NCI-H1694 treated with DMSO at 0.1 percent for 48 hours (cell line): Measurements from ENCODE around the gene TREH.
A peak's percentile ranks its signal among the peaks of the same experiment; 100 is the strongest.
"Not testable (repeated sequence)": the region's sequence is repeated elsewhere in the genome, so short reads cannot be mapped to it uniquely, and the experiment has no call there.

Experiments
- DNase-seq: peaks from one replicate; lab custom pipeline; 2025; lab: John Stamatoyannopoulos, UW

TREH gene

DNA sequence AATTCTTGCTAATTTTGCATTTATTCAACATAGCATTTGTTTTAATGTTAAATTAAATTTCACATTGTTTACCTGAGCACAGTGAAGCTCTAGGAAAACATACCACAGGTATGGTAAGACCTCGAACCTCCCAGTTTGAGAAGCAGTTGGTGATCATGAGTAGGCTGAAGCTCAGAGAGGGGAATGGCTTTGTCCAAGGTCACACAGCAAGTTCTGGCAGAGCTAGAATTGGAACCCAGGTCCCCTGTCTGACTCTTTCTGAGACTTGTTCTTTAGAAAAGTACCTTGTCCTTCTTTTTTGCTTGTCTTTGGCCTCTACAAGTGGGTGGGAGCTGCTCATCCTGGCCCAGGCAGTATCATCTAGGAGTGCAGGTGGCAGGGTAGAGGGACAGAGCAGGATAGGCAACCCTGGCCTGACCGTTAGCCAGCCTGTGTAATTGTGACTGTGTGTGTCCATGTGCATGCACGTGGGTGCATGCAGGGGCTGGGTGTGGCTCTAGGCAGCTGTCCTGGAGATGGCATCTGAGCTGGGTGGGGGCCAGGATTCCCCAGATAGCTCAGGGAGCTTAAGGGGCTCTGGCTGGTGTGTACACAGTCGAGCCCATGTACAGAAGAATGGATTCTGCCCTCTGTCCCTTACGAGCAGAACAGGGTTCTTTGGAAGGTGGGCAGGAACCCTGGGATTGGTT lies 50.4 kb downstream of the TREH start:
- DNase-seq: no peak

- no peak for DNase-seq
These were observed 51.0 kb downstream of the TREH start for GRCh38 chr11:118628432-118628831.

- no peak for DNase-seq
These were observed 51.4 kb downstream of the TREH start for GRCh38 chr11:118628031-118628430.

GRCh38 chr11:118627566-118627965 lies 51.9 kb downstream of the TREH start:
- no peak for DNase-seq

GRCh38 chr11:118625976-118626375 lies 53.5 kb downstream of the TREH start:
- DNase-seq: no peak

GRCh38 chr11:118625036-118625690 lies 54.3 kb downstream of the TREH start:
- no peak for DNase-seq

DNA sequence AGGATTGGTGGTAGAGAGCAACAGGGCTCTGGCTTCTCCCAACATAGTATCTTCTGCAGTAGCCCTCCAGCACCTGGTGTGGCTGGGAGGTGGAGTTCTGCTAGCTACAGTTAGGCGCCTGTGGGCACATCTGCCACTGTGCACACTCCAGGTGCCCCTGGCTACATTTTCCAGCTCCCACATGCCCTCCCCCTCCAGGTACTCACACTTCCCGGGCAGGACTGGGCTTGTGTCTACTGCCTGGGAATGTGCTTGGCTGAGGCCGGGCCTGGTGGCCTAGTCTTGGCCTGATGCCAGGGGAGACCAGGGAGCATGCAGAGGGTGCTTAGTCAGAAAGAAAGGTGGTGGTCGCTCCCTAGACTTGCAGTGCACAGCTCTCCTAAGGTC lies 56.2 kb downstream of the TREH start:
- no peak for DNase-seq

DNA sequence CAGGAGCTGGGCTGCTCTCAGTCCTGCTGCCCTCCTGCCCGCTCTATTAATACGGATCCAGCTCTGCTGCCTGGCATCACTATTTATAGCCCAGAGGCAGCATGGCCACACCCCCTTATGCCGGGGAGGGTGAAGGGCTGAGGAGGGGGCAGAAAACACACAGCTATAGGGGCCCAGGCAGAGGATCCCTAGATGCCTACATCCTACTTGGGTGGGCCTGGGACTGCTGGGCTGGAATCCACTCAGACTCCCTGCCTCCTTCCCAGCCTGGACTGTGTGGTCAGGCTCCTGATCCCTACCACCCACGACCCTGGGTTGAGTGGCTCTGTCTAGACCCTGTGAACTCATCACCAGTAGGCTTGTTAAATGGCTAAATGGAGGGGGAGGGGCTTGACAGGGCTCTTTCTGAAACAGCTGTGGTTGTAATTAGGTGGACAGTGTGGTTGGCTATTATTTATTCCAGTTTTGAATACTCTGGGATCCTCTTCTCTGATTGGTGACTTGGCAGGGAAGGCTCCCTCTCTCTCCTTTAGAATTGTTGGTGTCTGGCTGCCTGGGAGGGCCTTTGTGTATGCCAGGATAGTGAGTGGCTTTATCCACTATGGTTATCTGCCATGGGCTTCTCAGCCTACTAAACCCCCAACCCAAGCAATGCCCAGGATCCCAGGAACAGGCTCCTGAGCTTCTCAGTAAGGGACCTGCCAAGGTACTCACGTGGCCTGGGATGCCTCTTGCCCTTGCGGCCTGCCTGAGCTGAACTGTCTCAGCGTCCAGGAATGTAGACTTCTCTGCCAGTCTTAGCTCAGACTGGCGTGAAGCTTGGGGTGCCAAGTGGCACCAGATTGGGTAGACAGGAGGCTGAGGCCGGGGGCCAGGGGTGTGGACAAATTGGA lies 56.8 kb downstream of the TREH start:
- DNase-seq: no peak

DNA sequence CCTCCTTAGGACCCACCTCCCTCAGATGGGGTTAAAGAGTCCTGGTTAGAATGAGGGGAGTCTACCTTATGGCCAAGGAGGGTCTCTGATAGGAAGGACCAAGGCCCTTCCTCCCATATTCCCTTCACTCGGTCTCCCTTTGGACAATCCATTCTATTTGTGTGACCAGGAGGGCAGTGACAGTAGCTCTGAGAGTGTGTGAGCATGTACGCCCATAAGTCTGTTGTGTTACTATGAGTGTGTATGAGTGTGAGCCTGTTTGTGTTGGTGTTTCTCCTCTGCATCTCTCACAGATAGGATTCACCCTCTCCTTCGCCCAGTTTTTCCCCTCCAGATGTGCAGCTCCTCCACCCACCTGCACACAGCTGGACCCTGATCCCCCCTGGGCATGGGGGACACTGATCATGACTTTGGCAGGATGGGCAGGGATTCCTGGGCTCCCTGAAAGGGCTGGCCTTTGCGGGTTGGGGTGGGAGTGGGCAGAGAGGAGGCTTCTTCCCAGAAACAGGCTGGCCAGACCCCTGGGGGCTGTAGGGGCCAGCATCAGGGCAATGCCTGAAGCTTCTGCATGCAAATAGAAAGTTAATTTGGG lies 57.6 kb downstream of the TREH start:
- DNase-seq: no peak

DNA sequence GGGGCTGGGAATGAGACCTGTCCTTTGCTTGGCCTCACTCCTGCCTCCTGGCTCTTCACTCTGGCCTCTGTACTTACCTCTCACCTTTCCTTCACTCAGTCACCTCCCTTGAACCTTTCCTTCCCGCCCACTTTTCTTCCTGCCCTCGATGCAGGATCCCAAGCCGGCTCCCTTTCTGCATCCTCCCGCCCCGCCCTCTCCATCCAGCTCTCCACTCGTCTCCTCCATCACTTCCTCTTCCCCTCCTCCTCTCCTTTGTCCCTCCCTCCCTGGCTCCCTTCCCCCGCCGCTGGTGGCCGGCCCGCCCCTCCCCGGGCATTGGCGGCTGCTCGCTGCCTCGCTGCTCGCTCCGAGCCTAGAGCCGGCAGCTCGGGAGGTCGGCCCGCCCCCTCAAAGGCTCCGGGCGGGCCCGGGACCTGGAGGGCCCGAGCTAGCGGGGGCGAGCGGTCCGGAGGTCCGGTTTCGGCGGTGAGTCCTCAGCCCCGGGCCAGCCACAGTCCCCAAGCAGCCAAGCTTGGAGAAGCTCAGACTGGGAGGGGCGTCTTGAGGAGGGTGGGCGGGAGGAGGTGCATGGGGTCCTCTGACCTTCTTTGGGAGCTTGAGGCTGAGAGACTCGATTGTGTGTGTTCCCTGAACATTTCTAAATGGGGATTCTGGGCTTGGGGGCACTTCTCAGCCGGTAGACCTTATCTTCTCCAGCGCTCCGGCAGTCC lies 58.2 kb downstream of the TREH start:
- DNase-seq: peak; percentile 22

DNA sequence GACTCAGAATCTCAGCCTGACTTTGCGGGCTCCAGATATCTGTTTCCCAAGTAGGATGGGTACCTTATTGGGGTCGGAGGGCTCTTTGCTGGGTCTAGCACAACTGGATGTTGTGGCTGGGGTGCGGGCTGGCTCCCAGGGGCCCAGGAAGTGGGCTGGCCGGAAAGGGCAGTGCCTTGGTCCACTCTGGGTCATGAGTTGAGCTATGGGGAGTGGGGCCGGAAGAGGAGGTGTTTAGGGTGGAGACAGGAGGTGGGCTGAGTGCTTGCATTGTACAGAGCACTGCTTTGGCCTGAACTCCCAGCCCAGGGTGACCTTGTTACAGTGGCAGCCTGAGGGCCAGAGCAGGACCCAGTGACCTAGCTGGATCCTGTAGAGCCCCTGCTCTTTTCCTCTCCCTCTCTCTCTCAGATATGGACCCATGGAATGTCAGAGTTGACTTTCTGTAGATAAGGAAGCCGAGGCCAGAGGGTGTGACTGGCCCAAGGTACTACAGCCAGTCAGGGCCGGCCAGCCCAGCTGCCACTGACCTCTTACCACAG lies 58.9 kb downstream of the TREH start:
- no peak for DNase-seq

DNA sequence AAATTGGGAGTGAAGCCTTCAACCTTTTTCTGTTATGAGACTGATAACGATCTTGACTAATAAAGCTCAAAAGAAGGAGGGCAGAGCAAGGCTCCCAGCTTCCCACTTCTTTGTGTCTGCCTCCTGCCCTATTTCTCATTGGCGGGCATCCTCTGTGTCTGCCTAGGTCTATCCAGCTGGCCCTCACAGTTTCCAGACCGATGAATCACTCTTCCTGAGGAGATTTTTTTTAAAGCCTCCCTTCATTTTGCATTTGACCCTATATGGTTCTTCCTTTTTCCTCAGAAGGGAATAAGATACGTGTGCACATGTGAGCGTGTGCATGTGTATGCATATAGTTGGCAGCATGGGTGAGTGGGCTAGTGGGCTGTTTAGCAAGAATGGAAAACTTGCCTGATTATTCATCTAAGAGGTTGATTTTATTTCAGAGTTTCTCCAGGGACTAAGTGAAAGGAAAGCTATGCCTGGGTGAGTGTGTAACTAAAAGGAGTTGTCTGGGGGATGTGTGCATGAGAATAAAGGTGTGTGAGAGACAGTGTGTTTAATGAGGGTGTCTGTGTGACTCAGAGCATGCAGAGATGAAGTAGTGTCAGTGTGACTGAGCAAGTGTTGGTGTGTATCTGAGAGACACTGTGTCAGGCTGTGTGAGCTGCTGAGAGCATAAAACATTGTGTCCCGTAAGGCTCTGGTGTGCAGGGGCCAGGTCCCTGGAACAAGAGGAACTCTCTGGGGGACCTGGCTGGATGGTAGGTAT lies 59.8 kb downstream of the TREH start:
- no peak for DNase-seq

DNA sequence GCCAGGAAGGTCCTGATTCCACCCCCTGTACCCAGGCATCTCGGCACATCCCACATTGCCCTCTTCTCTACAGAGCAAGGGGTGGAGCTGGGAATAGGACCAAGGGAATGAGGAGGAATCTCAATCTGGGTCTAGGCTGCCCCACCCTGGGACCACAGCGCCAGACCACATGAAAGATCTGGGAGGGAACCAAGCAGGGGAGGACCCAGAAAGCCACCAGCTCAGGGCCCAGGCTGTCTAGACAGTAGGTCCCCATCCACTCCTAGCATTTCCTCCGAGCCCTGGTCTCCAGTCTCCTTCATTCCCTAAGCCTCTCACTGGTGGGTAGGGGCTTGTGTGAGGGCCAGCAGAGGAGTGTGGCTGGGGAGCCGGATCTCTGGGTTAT lies 60.5 kb downstream of the TREH start:
- no peak for DNase-seq

DNA sequence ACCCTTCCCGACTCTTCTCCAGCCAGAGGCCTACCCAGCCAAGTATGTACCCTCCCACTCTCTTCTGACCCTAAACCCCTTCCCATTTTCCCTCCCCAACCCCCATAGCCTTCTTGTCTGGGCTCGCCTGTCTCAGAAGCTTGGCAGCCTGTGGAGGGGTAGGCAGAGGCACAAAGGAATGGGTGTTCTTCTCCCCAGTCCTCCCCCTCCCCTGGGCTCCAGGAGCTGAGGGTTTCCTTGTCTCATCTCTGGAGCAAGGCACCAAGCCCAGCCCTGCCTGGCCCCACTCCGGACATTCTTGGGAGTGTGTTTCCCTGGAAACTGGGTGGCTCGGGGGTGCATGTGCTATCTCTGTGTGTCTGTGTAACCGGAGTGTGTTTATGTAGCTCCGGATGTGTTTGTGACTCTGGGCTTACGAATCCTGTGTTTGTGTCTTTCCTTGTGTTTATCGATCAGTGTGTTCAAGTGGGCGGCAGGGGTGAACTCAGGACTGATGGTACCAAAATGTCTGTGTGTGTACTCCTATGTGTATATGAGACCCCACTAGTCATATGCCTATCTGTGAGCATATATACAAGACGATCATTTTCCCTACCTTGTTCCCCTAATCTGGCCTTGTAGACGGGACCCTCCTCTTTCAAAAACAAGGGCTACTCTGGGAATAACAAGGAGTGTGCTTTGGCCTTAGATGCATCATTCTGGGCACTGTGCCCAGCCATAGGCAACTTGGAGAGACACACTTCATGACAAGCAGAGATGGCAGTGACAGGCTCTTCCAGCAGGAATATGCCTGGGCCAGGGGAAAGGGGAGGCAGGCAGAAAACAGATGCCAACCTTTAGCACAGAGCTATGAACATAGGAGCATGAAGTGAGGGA lies 61.1 kb downstream of the TREH start:
- no peak for DNase-seq

DNA sequence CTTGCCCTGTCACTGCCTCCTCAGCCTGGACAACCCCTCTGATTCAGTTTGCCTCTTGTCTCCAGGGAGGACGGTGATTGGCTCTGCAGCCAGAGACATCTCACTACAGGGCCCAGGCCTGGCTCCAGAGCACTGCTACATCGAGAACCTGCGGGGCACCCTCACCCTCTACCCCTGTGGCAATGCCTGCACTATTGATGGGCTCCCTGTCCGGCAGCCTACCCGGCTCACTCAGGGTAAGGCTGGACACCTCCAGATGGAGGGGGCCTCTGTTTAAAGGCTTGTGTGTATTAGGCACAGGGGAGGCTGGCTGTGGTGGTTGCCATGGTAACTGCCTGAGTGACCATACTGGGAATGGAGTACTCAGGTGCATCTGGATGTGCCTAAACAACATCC lies 63.5 kb downstream of the TREH start:
- no peak for DNase-seq

GRCh38 chr11:118615282-118615975 lies 64.0 kb downstream of the TREH start:
- no peak for DNase-seq

- DNase-seq: no peak
These were observed 64.9 kb downstream of the TREH start for GRCh38 chr11:118614511-118614910.

GRCh38 chr11:118612378-118612777 lies 67.1 kb downstream of the TREH start:
- no peak for DNase-seq

DNA sequence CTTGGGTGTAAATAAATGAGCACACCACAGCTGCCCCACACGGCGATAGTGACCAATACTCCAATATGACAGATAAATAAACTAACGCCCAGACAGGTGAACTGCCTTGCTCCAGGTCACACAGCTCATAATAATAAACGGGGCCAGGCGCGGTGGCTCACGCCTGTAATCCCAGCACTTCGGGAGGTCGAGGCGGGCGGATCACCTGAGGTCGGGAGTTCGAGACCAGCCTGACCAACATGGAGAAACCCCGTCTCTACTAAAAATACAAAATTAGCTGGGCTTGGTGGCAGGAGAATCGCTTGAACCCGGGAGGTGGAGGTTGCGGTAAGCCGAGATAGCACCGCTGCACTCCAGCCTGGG lies 68.0 kb downstream of the TREH start:
- not testable (repeated sequence) for DNase-seq
